HepG2 (cell line): Measurements from ENCODE around the gene IQCC. TPM values are rescaled to one million over a fixed set of nuclear protein-coding genes. Genes with fewer than 3 reads are reported as not detected.

Experiments used
- AFF4 ChIP-seq: sonication (generic); formaldehyde crosslinking; IDR thresholded peaks from 2 replicates; pipeline ENCODE4 v1.4.0; 2020; ENCODE audit warnings: missing genetic modification reagents
- ATF2 ChIP-seq: sonication (generic); formaldehyde crosslinking; IDR thresholded peaks from 2 replicates; pipeline ENCODE4 v1.4.0; 2020; ENCODE audit warnings: missing genetic modification reagents
- DMTF1 ChIP-seq: sonication (generic); formaldehyde crosslinking; IDR thresholded peaks from 2 replicates; pipeline ENCODE4 v1.4.0; 2020; ENCODE audit warnings: mild to moderate bottlenecking, missing genetic modification reagents
- EHMT2 ChIP-seq: fragments of 200-600 bp; sonication (generic); IDR thresholded peaks from 2 replicates; pipeline ENCODE4 v1.7.0; 2017; ENCODE audit warnings: antibody characterized with exemption, low read depth, low read length, borderline replicate concordance
- KDM5A ChIP-seq: fragments of 200-600 bp; sonication (generic); IDR thresholded peaks from 2 replicates; pipeline ENCODE4 v1.7.0; 2018; ENCODE audit warnings: antibody characterized with exemption, mild to moderate bottlenecking, low read length, borderline replicate concordance
- MXD4 ChIP-seq: IDR thresholded peaks from 2 replicates; pipeline ENCODE4 v1.6.1; 2016; ENCODE audit warnings: mild to moderate bottlenecking, missing biosample characterization, missing genetic modification reagents
- NR2F6 ChIP-seq, 2 experiments: IDR thresholded peaks; 2 replicates each; pipeline ENCODE4 v1.6.1; 2016; ENCODE audit warnings: antibody characterized with exemption in 1 of 2, mild to moderate bottlenecking in 1 of 2
- REL ChIP-seq: sonication (generic); formaldehyde crosslinking; conservative IDR thresholded peaks from 2 replicates; pipeline ENCODE4 v1.8.0; 2022; ENCODE audit warnings: mild to moderate bottlenecking, missing genetic modification reagents, moderate library complexity
- SIX1 ChIP-seq: sonication (generic); formaldehyde crosslinking; IDR thresholded peaks from 2 replicates; pipeline ENCODE4 v1.4.0; 2020; ENCODE audit warnings: missing genetic modification reagents, borderline replicate concordance
- SP1 ChIP-seq, 2 experiments: fragments of 450-650 bp in 1 of 2; sonication (generic) in 1 of 2; formaldehyde crosslinking in 1 of 2; IDR thresholded peaks; 2 replicates each; pipeline versions ENCODE4 v1.4.0 to v1.6.1; 2016 to 2020; ENCODE audit warnings: missing genetic modification reagents in 1 of 2
- ZBTB10 ChIP-seq: sonication (generic); formaldehyde crosslinking; IDR thresholded peaks from 2 replicates; pipeline ENCODE4 v1.4.0; 2020; ENCODE audit warnings: missing genetic modification reagents, borderline replicate concordance
- ZBTB3 ChIP-seq: sonication (generic); formaldehyde crosslinking; IDR thresholded peaks from 2 replicates; pipeline ENCODE4 v1.4.0; 2020; ENCODE audit warnings: low read depth, mild to moderate bottlenecking, moderate library complexity, missing genetic modification reagents, borderline replicate concordance
- ZFP36L2 ChIP-seq: sonication (generic); formaldehyde crosslinking; IDR thresholded peaks from 2 replicates; pipeline ENCODE4 v1.4.0; 2020; ENCODE audit warnings: missing genetic modification reagents
- ZNF614 ChIP-seq: IDR thresholded peaks from 2 replicates; pipeline ENCODE4 v1.6.1; 2018; ENCODE audit warnings: missing biosample characterization, missing genetic modification reagents, inconsistent platforms, borderline replicate concordance
- polyA plus RNA-seq, 8 experiments: library from polyadenylated mRNA; depleted of rRNA in 3 of 8; stranded (reverse) in 7 of 8; unstranded in 1 of 8; fragments of >200 nt; fragmentation: Illumina TruSeq in 4 of 8; extraction: Trizol in 4 of 8; gene quantifications; 2 replicates each; pipeline versions ENCODE4 v1.2.1 to v1.2.3, GENCODE V29; 2011 to 2016; ENCODE audit warnings: low read depth in 4 of 8, missing spikeins in 1 of 8, mixed read lengths in 1 of 8; ENCODE audit not compliant: insufficient read depth in 1 of 8
- total RNA-seq, 5 experiments: library from RNA; depleted of rRNA; stranded (reverse); fragments of >200 nt; fragmentation: Illumina TruSeq; extraction: Trizol; gene quantifications; 2 replicates each; pipeline ENCODE4 v1.2.3, GENCODE V29; 2016; ENCODE audit warnings: low read depth in 1 of 5
- TF ChIP-seq, protein P1 (sequence below): sonication (generic); formaldehyde crosslinking; IDR thresholded peaks from 2 replicates; pipeline ENCODE4 v1.4.0; 2020; ENCODE audit warnings: missing genetic modification reagents

IQCC gene
- total and polyA plus RNA-seq, 2 of the 13 experiments (the other 11 are each of a cell fraction or from before 2014, with no cell fraction given), result 1.7 to 3.0 TPM

- TF ChIP-seq DMTF1, result no peak
- no peak for TF ChIP-seq EHMT2
- TF ChIP-seq MXD4 (CRISPR knock-in tag), result 0 out of 2 replicates have a peak, but pooled peaks have one; percentile 57
- no peak; the same call in 1 of the 2 replicates for TF ChIP-seq ZNF614
- no peak for TF ChIP-seq ZBTB3
- no peak for TF ChIP-seq SIX1 (CRISPR knock-in tag)
- TF ChIP-seq AFF4 (CRISPR knock-in tag), result no peak
- TF ChIP-seq SP1 (IDR thresholded peaks at IDR 0.05), result no peak
- no peak for TF ChIP-seq SP1 (CRISPR knock-in tag; IDR thresholded peaks at IDR 0.05)
- TF ChIP-seq KDM5A, result no peak
- TF ChIP-seq ATF2 (CRISPR knock-in tag), result no peak
- TF ChIP-seq REL (CRISPR knock-in tag), result no peak
- TF ChIP-seq, protein P1, sequence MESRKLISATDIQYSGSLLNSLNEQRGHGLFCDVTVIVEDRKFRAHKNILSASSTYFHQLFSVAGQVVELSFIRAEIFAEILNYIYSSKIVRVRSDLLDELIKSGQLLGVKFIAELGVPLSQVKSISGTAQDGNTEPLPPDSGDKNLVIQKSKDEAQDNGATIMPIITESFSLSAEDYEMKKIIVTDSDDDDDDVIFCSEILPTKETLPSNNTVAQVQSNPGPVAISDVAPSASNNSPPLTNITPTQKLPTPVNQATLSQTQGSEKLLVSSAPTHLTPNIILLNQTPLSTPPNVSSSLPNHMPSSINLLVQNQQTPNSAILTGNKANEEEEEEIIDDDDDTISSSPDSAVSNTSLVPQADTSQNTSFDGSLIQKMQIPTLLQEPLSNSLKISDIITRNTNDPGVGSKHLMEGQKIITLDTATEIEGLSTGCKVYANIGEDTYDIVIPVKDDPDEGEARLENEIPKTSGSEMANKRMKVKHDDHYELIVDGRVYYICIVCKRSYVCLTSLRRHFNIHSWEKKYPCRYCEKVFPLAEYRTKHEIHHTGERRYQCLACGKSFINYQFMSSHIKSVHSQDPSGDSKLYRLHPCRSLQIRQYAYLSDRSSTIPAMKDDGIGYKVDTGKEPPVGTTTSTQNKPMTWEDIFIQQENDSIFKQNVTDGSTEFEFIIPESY (CRISPR knock-in tag), result no peak
- TF ChIP-seq NR2F6 (IDR thresholded peaks at IDR 0.05), result no peak
- TF ChIP-seq NR2F6 (CRISPR knock-in tag; IDR thresholded peaks at IDR 0.05), result no peak
- no peak for TF ChIP-seq ZFP36L2 (CRISPR knock-in tag)
- TF ChIP-seq ZBTB10 (CRISPR knock-in tag), result no peak
Measured at GRCh38 chr1:32241001-32241763, 35.7 kb downstream of the IQCC start (continued).
